ENCODE results near the gene FAM3C. TPM values are rescaled to one million over a fixed set of nuclear protein-coding genes. Genes with fewer than 3 reads are reported as not detected.

FAM3C gene
- total and polyA plus RNA-seq, 10 of the 15 experiments (the other 5 are each of a cell fraction or from before 2014, with no cell fraction given): 11.0 to 110 (median 27.8) TPM

GRCh38 chr7:121395961-121396757 lies at the start of gene FAM3C (continued):
- TF ChIP-seq ATF2 (IDR thresholded peaks at IDR 0.05; ENCODE audit: low read length) (0 out of 2 replicates have a peak, but pooled peaks have one; percentile 16), BRCA1 (IDR thresholded peaks at IDR 0.05; ENCODE audit: low read depth, low read length) (no peak), MTA2 (IDR thresholded peaks at IDR 0.05; ENCODE audit: low read depth) (no peak), RELA (IDR thresholded peaks at IDR 0.05; ENCODE audit: borderline replicate concordance, partially characterized antibody) (peak; percentile 58), RAD51 (IDR thresholded peaks at IDR 0.05) (peak; percentile 49), ZNF24 (IDR thresholded peaks at IDR 0.05) (peak; percentile 75), ZNF274 (IDR thresholded peaks at IDR 0.05; ENCODE audit: insufficient read depth, insufficient read length) (no peak), USF2 (IDR thresholded peaks at IDR 0.05; ENCODE audit: borderline replicate concordance, low read depth, low read length) (peak; percentile 27; the same call in 1 of the 2 replicates), NR2C1 (IDR thresholded peaks at IDR 0.05) (peak; percentile 39), RCOR1 (conservative IDR thresholded peaks at IDR 0.05; ENCODE audit: low read depth, low read length) (peak; percentile 75; the same call in 1 of the 2 replicates), RELB (IDR thresholded peaks at IDR 0.05; ENCODE audit: low read depth) (no peak), ELK1 (IDR thresholded peaks at IDR 0.05; ENCODE audit: low read depth, low read length) (0 out of 2 replicates have a peak, but pooled peaks have one; percentile 35), TAF1 (IDR thresholded peaks at IDR 0.05; ENCODE audit: borderline replicate concordance, low read depth, low read length) (peak; percentile 93), FOXK2 (IDR thresholded peaks at IDR 0.05) (no peak), NFIC (IDR thresholded peaks at IDR 0.05; ENCODE audit: low read depth, low read length) (no peak), NRF1 (conservative IDR thresholded peaks at IDR 0.05; ENCODE audit: low read depth, low read length) (no peak; the same call in 1 of the 2 replicates), BHLHE40 (IDR thresholded peaks at IDR 0.05; ENCODE audit: borderline replicate concordance in 1 of 2, low read depth in 2 of 2, low read length in 1 of 2) (peak; percentile 45 to 83; a peak in 3 of 4 replicates), NFYB (IDR thresholded peaks at IDR 0.05; ENCODE audit: insufficient read depth, low read depth, low read length) (peak; percentile 63; the same call in 1 of the 2 replicates), ETV6 (conservative IDR thresholded peaks at IDR 0.05 in 1 of 2, IDR thresholded peaks at IDR 0.05 in 1 of 2; ENCODE audit: borderline replicate concordance in 1 of 2, low read depth in 1 of 2) (peak in 1 of 2 experiments; percentile 46; a peak in 1 of 4 replicates), ZBTB4 (CRISPR knock-in tag; IDR thresholded peaks at IDR 0.05) (no peak)

Measured in GM12878 (cell line).